ENCODE measurements around the gene SNCB.
"Not testable (repeated sequence)": the region's sequence is repeated elsewhere in the genome, so short reads cannot be mapped to it uniquely, and the experiment has no call there.

Gene SNCB

DNA sequence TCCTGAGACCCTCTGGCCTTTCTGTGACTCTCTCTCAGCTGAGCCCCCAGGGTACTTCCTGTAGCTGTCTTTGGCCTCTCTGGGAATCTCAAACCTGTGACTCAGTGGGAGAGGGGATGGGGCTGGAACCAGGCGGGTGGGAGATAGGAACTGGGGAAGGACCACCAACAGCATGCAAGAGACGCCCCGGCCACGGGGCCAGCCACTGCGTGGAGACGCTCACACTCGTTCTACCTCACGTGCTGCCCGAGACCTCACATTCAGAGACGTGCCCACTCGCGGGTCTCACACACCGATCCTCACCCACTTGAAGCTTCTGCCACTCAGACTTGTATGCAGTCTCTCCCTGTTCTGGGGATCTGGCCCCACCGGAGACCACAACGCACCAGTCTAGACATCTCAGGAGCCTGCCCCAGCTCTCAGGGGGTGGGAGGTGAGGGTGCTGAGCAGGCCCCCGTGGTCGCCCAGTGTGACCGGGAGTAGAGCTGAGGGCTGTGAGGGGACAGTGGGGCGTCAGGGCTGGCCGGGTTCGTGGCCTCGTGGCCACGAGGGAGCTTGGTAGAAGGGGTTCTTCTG, 34.2 kb downstream of the SNCB start:
- no peak overlapping the region for H3K27ac ChIP-seq
- TF ChIP-seq ZFX (IDR thresholded peaks at IDR 0.05; ENCODE audit: borderline replicate concordance): no peak
- TF ChIP-seq, protein P1, sequence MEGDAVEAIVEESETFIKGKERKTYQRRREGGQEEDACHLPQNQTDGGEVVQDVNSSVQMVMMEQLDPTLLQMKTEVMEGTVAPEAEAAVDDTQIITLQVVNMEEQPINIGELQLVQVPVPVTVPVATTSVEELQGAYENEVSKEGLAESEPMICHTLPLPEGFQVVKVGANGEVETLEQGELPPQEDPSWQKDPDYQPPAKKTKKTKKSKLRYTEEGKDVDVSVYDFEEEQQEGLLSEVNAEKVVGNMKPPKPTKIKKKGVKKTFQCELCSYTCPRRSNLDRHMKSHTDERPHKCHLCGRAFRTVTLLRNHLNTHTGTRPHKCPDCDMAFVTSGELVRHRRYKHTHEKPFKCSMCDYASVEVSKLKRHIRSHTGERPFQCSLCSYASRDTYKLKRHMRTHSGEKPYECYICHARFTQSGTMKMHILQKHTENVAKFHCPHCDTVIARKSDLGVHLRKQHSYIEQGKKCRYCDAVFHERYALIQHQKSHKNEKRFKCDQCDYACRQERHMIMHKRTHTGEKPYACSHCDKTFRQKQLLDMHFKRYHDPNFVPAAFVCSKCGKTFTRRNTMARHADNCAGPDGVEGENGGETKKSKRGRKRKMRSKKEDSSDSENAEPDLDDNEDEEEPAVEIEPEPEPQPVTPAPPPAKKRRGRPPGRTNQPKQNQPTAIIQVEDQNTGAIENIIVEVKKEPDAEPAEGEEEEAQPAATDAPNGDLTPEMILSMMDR (IDR thresholded peaks at IDR 0.05): no peak

DNA sequence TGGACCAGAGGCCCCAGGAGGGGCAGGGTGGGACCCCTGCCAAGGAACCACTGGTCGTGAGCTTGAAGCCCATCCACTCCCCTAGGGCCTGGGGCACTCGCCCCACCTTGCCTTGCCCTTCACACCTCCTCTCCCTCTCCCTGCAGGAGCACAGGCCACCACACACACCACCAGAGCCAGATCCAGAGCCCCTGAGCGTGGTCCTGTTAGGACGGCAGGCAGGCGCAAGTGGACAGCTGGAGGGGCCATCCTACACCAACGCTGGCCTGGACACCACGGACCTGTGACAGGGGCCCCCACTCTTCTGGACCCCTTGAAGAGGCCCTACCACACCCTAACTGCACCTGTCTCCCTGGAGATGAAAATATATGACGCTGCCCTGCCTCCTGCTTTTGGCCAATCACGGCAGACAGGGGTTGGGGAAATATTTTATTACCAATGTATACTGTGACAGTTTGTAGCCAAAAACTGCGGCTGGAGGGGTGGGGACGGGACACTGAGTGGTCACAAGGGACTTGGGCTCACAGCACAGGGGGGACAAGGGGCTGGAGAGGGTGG, 34.9 kb downstream of the SNCB start:
- TF ChIP-seq ZFX (IDR thresholded peaks at IDR 0.05; ENCODE audit: borderline replicate concordance): no peak
- TF ChIP-seq, protein P1 (IDR thresholded peaks at IDR 0.05): no peak

DNA sequence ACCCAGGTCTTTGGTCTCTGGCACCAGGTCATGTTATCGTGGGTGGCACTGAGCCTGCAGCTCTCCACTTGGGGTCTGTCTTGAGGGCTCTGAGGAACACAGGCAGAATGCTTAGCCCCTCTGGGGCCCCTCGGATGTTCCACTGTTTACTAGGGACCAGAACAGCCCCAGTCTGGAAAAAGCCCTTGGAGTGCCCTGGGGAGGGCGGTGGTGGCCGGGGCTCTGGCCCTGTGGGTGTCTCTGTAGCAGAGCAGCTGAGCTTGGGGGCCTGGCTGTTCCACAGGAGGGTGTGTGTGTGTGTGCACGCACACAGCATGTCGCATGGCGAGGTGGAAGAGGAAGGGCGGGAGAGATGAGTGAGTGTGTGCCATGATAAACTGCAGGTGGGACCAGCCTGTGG, 35.8 kb downstream of the SNCB start:
- TF ChIP-seq ZFX (IDR thresholded peaks at IDR 0.05; ENCODE audit: borderline replicate concordance): no peak
- H3K27ac ChIP-seq: no peak overlapping the region

More for the DNA sequence above, 34.9 kb downstream of the SNCB start:
- no peak overlapping the region for H3K27ac ChIP-seq

DNA sequence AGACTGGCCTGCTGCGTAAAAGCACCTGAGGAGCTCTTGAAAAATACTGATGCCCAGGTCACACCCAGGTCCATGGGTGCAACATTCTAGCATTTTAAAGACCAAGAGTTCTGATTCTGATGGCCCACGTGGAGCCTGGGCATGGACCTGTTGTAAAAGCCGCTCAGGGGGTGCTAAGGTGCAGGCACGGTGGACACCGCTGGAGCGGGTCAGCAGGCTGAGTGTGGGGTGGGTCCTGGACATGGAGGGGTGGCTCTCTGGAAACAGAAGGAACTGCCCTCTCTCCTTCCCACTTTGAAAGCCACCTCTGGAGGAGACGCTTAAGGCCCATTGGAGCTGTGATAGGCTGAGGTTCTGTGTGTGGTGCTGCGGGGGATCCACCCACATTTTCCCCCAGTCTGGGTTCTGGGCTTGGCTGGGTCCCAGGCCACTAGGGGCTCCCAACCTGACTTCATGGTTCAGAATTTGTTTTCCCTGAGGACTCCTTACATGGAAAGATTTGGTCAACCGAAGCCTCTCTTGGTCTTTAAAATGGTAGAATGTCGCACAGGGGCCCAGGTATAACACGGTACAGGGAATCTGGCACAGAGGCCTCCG, 37.0 kb downstream of the SNCB start:
- no peak overlapping the region for H3K27ac ChIP-seq

DNA sequence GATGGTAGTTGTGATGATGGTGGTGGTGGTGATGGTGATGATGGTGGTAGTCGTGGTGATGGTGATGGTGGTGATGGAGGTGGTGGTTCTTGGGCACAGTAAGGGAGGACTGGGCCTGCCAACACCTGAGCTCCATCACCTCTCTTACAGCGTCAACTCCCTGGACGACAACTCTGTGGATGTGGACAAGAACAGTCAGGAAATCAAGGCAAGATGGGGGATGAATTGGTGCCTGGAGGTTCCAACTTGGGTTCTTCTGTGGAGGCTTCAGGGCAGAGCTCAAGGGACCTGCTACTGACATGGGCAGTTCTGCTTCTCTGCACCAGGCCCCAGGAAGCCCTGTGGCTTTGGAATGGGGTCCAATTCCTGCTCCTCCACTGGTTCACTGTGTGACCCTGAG, 37.8 kb downstream of the SNCB start:
- no peak overlapping the region for H3K27ac ChIP-seq
- no peak for TF ChIP-seq ZFX (IDR thresholded peaks at IDR 0.05; ENCODE audit: borderline replicate concordance)
- TF ChIP-seq, protein P1 (IDR thresholded peaks at IDR 0.05): no peak

More for the DNA sequence above, 37.0 kb downstream of the SNCB start:
- TF ChIP-seq, protein P1 (IDR thresholded peaks at IDR 0.05): no peak
- TF ChIP-seq ZFX (IDR thresholded peaks at IDR 0.05; ENCODE audit: borderline replicate concordance): no peak

DNA sequence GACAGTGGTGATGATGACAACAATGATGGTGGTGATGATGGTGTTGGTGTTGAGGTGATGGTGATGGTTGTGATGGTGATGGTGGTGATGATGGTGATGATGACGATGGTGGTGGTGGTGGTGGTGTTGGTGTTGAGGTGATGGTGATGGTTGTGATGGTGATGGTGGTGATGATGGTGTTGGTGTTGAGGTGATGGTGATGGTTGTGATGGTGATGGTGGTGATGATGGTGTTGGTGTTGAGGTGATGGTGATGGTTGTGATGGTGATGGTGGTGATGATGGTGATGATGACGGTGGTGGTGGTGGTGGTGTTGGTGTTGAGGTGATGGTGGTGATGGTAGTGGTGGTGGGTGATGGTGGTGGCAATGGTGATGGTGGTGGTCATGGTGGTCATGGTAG, 38.7 kb downstream of the SNCB start:
- not testable (repeated sequence) for H3K27ac ChIP-seq

DNA sequence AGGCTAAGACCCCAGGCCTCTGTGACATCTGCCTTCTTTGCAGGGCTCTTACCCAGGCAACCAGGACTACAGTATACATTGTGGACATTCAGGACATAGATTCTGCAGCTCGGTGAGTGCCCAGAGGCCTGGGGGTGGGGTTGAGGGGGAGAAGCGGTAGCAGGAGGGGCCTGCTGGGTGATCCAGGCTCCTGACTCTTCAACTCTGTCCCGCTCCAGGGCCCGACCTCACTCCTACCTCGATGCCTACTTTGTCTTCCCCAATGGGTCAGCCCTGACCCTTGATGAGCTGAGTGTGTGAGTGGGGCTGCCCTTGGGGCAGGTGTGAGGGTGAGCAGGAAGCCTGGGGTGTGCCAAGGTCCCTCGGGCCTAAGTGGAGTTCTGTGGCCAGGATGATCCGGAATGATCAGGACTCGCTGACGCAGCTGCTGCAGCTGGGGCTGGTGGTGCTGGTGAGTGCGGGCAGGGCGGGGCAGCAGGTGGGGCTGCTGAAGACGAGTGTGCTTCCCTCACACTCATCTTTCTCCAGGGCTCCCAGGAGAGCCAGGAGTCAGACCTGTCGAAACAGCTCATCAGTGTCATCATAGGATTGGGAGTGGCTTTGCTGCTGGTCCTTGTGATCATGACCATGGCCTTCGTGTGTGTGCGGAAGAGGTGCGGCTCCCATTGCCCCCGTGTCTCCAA, 40.2 kb downstream of the SNCB start:
- TF ChIP-seq ZFX (IDR thresholded peaks at IDR 0.05; ENCODE audit: borderline replicate concordance): no peak
- TF ChIP-seq, protein P1 (IDR thresholded peaks at IDR 0.05): no peak
- H3K27ac ChIP-seq: no peak overlapping the region

DNA sequence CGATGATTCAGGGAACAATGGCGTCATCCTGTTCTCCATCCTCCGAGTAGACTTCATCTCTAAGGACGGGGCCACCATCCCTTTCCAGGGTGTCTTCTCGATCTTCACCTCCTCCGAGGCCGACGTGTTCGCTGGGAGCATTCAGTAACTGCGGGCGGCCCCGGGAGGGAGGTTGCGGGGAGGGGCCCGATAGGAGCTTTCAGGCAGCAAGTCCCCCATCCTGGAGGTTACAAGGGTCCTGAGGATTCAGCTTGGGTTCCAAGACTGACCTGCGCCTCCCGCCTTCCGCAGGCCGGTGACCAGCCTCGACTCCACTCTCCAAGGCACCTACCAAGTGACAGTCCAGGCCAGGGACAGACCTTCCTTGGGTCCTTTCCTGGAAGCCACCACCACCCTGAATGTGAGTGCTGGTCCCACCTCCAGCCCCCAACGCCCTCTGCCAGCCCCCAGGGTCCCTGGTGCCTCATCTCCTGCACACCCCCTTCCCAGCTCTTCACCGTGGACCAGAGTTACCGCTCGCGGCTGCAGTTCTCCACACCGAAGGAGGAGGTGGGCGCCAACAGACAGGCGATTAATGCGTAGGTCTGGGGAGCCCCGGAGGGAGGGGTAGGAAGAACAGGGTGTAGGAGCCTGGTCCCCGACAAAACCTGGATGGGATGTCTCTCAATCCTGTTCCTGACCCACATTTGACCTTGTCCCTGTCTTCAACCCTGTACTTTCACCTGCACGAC, 41.1 kb downstream of the SNCB start:
- no peak overlapping the region for H3K27ac ChIP-seq
- TF ChIP-seq, protein P1 (IDR thresholded peaks at IDR 0.05): no peak
- no peak for TF ChIP-seq ZFX (IDR thresholded peaks at IDR 0.05; ENCODE audit: borderline replicate concordance)

Measured in 22Rv1 (cell line).